Suprapubic skin (tissue), 4 donors: Measurements from ENCODE around the gene PKMYT1. TPM values are rescaled to one million over a fixed set of nuclear protein-coding genes. Genes with fewer than 3 reads are reported as not detected.
A peak's percentile ranks its signal among the peaks of the same experiment; 100 is the strongest.

Experiments
- DNase-seq, 2 donors: peaks; one replicate each; pipeline ENCODE4 v3.0.0-alpha.2; 2019; ENCODE audit warnings: low spot score in 2 of 2
- H3K27ac ChIP-seq: fragments of 200-600 bp; sonication (generic); one replicate; pipeline ENCODE4 v1.5.1; 2019
- H3K27me3 ChIP-seq: fragments of 200-600 bp; sonication (generic); one replicate; pipeline ENCODE4 v1.5.1; 2019
- H3K36me3 ChIP-seq: fragments of 200-600 bp; sonication (generic); one replicate; pipeline ENCODE4 v1.5.1; 2019
- H3K4me1 ChIP-seq: fragments of 200-600 bp; sonication (generic); one replicate; pipeline ENCODE4 v1.5.1; 2019
- H3K4me3 ChIP-seq: fragments of 200-600 bp; sonication (generic); one replicate; pipeline ENCODE4 v1.5.1; 2019; ENCODE audit warnings: mild to moderate bottlenecking
- H3K9me3 ChIP-seq: fragments of 200-600 bp; sonication (generic); one replicate; pipeline ENCODE4 v1.5.1; 2019
- CTCF ChIP-seq, 2 donors: fragments of 200-600 bp in 1 of 2; fragments of 450-650 bp in 1 of 2; sonication (generic) in 1 of 2; IDR thresholded peaks; one replicate each; pipeline ENCODE4 v1.5.1; 2016 to 2019; ENCODE audit warnings: antibody characterized with exemption in 2 of 2, mild to moderate bottlenecking in 1 of 2, moderate library complexity in 1 of 2
- EP300 ChIP-seq: sonication (generic); formaldehyde crosslinking; IDR thresholded peaks from one replicate; pipeline ENCODE4 v1.6.1; 2017; ENCODE audit warnings: antibody characterized with exemption
- POLR2A ChIP-seq, 2 donors: fragments of 450-650 bp; IDR thresholded peaks; one replicate each; pipeline ENCODE4 v1.6.1; 2017; ENCODE audit warnings: antibody characterized with exemption in 2 of 2, mild to moderate bottlenecking in 2 of 2, moderate library complexity in 2 of 2
- POLR2AphosphoS5 ChIP-seq, 3 donors: sonication (generic); formaldehyde crosslinking; IDR thresholded peaks; one replicate each; pipeline ENCODE4 v1.6.1; 2017; ENCODE audit warnings: antibody characterized with exemption in 3 of 3
- WGBS: methylation state at CpG from one replicate; pipeline ENCODE4 v1.1.5; 2018; 5-methylcytosine and 5-hydroxymethylcytosine counted together
- total RNA-seq, 4 donors: library from RNA; depleted of rRNA; stranded (reverse); fragments of >200 nt; gene quantifications; one replicate each; pipeline ENCODE4 v1.1.0, GENCODE V29; 2016

PKMYT1 gene
- total RNA-seq, 4 donors from 2014 or later, result 1.9 to 6.4 (median 4.7) TPM

DNA sequence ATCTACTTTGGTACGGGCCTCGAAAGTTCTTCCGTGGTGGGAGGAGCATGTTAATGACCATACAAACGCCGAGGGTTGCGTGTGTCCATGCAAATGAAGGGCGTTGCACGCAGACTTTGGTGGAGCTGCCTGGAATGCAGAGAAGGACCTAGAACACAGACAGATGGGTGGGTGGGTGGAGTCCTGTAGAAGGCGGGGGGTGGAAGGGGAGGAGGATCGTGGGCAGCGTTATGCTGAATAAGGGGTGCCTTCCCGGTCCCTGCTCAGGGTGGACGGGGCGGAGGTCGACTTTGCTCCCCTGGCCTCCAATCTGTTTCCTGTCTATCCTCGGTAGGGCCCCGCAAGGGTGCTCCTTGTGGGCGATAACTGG is 11.9 kb downstream of the PKMYT1 start:
- Histone ChIP-seq H3K4me3 (peak overlapping the region; percentile 87), H3K27ac (peak overlapping the region; percentile 16), H3K27me3 (peaks cover 47% of the 10 kb centered on the region), H3K36me3 (no peaks in the 10 kb centered on the region), H3K9me3 (no peaks in the 10 kb centered on the region), H3K4me1 (peaks cover 71% of the 10 kb centered on the region)
- no peak for TF ChIP-seq EP300
- TF ChIP-seq POLR2AphosphoS5 (IDR thresholded peaks at IDR 0.05), result no peak
- TF ChIP-seq CTCF (IDR thresholded peaks at IDR 0.05), result no peak
- no peak for TF ChIP-seq POLR2A (IDR thresholded peaks at IDR 0.05)
- WGBS, result 14% methylated on average over 14 of the region's 18 CpGs
- no peak for DNase-seq

DNA sequence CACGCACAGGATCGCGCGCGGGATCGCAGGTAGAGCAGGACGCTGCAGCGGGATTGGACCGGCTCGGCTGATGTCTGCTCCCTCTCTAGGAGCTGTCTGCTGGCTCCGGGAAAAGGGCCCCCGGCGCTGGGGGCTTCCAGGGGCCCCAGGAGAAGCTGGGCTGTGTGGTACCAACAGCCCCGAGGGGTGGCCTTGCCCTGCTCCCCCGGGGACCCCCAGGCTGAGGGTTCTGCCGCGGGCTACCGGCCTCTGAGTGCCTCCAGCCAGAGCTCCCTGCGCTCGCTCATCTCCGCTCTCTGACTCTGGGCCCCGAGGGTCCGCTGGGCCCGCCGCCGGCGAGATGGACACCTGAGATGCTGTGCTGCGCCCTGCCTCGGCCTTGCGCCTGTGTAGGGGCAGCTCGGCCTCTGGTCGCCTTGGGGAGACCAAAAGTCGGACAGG is 12.5 kb downstream of the PKMYT1 start:
- TF ChIP-seq POLR2AphosphoS5 (IDR thresholded peaks at IDR 0.05) (no peak), EP300 (no peak), CTCF (IDR thresholded peaks at IDR 0.05) (no peak), POLR2A (IDR thresholded peaks at IDR 0.05) (no peak)
- Histone ChIP-seq H3K27ac (no peak overlapping the region), H3K4me3 (peak overlapping the region; percentile 87), H3K36me3 (no peaks in the 10 kb centered on the region), H3K9me3 (no peaks in the 10 kb centered on the region), H3K4me1 (peaks cover 78% of the 10 kb centered on the region), H3K27me3 (peaks cover 53% of the 10 kb centered on the region)
- WGBS, result 53% methylated on average over 6 of the region's 33 CpGs
- no peak for DNase-seq

- DNase-seq, result no peak
- H3K4me1 ChIP-seq, result peaks cover 82% of the 10 kb centered on the region
- no CpG with 5 or more reads among the region's 51 CpGs for WGBS
- TF ChIP-seq POLR2A (IDR thresholded peaks at IDR 0.05) (no peak), CTCF (IDR thresholded peaks at IDR 0.05) (no peak), EP300 (no peak), POLR2AphosphoS5 (IDR thresholded peaks at IDR 0.05) (no peak)
- no peaks in the 10 kb centered on the region for H3K36me3 ChIP-seq
- H3K9me3 ChIP-seq, result no peaks in the 10 kb centered on the region
- no peak overlapping the region for H3K27ac ChIP-seq
- peak overlapping the region; percentile 36 for H3K4me3 ChIP-seq
- peaks cover 58% of the 10 kb centered on the region for H3K27me3 ChIP-seq
Measured at GRCh38 chr16:2967211-2967631, 13.0 kb downstream of the PKMYT1 start.

GRCh38 chr16:2966808-2967191 is 13.4 kb downstream of the PKMYT1 start:
- H3K27me3 ChIP-seq, result peaks cover 62% of the 10 kb centered on the region
- H3K4me3 ChIP-seq, result peak overlapping the region; percentile 36
- H3K9me3 ChIP-seq, result no peaks in the 10 kb centered on the region
- no peak for DNase-seq
- TF ChIP-seq EP300, result no peak
- TF ChIP-seq POLR2A (IDR thresholded peaks at IDR 0.05), result no peak
- no peak for TF ChIP-seq POLR2AphosphoS5 (IDR thresholded peaks at IDR 0.05)
- peak in 1 of 2 donors; percentile 11 for TF ChIP-seq CTCF (IDR thresholded peaks at IDR 0.05)
- 9% methylated on average over 9 of the region's 46 CpGs for WGBS
- peaks cover 86% of the 10 kb centered on the region for H3K4me1 ChIP-seq
- no peak overlapping the region for H3K27ac ChIP-seq
- no peaks in the 10 kb centered on the region for H3K36me3 ChIP-seq

- H3K27ac ChIP-seq, result no peak overlapping the region
- no peak for DNase-seq
- WGBS, result 66% methylated on average over 39 of the region's 39 CpGs
Measured at GRCh38 chr16:2966043-2966807, 14.0 kb downstream of the PKMYT1 start.

More at GRCh38 chr16:2966043-2966807, 14.0 kb downstream of the PKMYT1 start:
- Histone ChIP-seq H3K4me1 (peaks cover 90% of the 10 kb centered on the region), H3K27me3 (peaks cover 68% of the 10 kb centered on the region), H3K9me3 (no peaks in the 10 kb centered on the region), H3K36me3 (no peaks in the 10 kb centered on the region), H3K4me3 (peak overlapping the region; percentile 36)
- TF ChIP-seq EP300, result no peak
- no peak for TF ChIP-seq POLR2AphosphoS5 (IDR thresholded peaks at IDR 0.05)
- no peak for TF ChIP-seq CTCF (IDR thresholded peaks at IDR 0.05)
- TF ChIP-seq POLR2A (IDR thresholded peaks at IDR 0.05), result no peak
